Upper lobe of left lung (tissue), 4 donors: ENCODE data around the gene RNF25.

Source experiments
- CTCF ChIP-seq, 6 experiments: fragments of 450-650 bp in 4 of 6; fragments of 200-600 bp in 2 of 6; sonication (generic) in 2 of 6; IDR thresholded peaks; one replicate each; pipeline ENCODE4 v1.5.1; 2016 to 2019; ENCODE audit warnings: antibody characterized with exemption in 6 of 6
- EP300 ChIP-seq, 4 donors: sonication (generic); formaldehyde crosslinking; IDR thresholded peaks; one replicate each; pipeline ENCODE4 v1.5.1; 2017; ENCODE audit warnings: antibody characterized with exemption in 4 of 4, control low read depth in 2 of 4
- POLR2A ChIP-seq, 4 donors: fragments of 450-650 bp; IDR thresholded peaks; one replicate each; pipeline ENCODE4 v1.5.1; 2016 to 2017; ENCODE audit warnings: antibody characterized with exemption in 4 of 4, mild to moderate bottlenecking in 2 of 4
- POLR2AphosphoS5 ChIP-seq, 2 donors: sonication (generic); formaldehyde crosslinking; IDR thresholded peaks; one replicate each; pipeline ENCODE4 v1.5.1; 2017; ENCODE audit warnings: antibody characterized with exemption in 2 of 2

- no peak for TF ChIP-seq CTCF (IDR thresholded peaks at IDR 0.05)
- no peak for TF ChIP-seq POLR2A (IDR thresholded peaks at IDR 0.05)
- no peak for TF ChIP-seq POLR2AphosphoS5 (IDR thresholded peaks at IDR 0.05)
- TF ChIP-seq EP300 (IDR thresholded peaks at IDR 0.05) = no peak
These were observed 49.7 kb upstream of the RNF25 start for GRCh38 chr2:218721488-218721887.
